Suprapubic skin (tissue), 4 donors: ENCODE results near the gene ICOS. TPM values are rescaled to one million over a fixed set of nuclear protein-coding genes. Genes with fewer than 3 reads are reported as not detected.
"Not testable (repeated sequence)": the region's sequence is repeated elsewhere in the genome, so short reads cannot be mapped to it uniquely, and the experiment has no call there.

Experiments
- DNase-seq, 2 donors: peaks; one replicate each; pipeline ENCODE4 v3.0.0-alpha.2; 2019; ENCODE audit warnings: low spot score in 2 of 2
- H3K27ac ChIP-seq: fragments of 200-600 bp; sonication (generic); one replicate; pipeline ENCODE4 v1.5.1; 2019
- H3K27me3 ChIP-seq: fragments of 200-600 bp; sonication (generic); one replicate; pipeline ENCODE4 v1.5.1; 2019
- H3K36me3 ChIP-seq: fragments of 200-600 bp; sonication (generic); one replicate; pipeline ENCODE4 v1.5.1; 2019
- H3K4me1 ChIP-seq: fragments of 200-600 bp; sonication (generic); one replicate; pipeline ENCODE4 v1.5.1; 2019
- H3K4me3 ChIP-seq: fragments of 200-600 bp; sonication (generic); one replicate; pipeline ENCODE4 v1.5.1; 2019; ENCODE audit warnings: mild to moderate bottlenecking
- H3K9me3 ChIP-seq: fragments of 200-600 bp; sonication (generic); one replicate; pipeline ENCODE4 v1.5.1; 2019
- EP300 ChIP-seq: sonication (generic); formaldehyde crosslinking; IDR thresholded peaks from one replicate; pipeline ENCODE4 v1.6.1; 2017; ENCODE audit warnings: antibody characterized with exemption
- POLR2A ChIP-seq, 2 donors: fragments of 450-650 bp; IDR thresholded peaks; one replicate each; pipeline ENCODE4 v1.6.1; 2017; ENCODE audit warnings: antibody characterized with exemption in 2 of 2, mild to moderate bottlenecking in 2 of 2, moderate library complexity in 2 of 2
- POLR2AphosphoS5 ChIP-seq, 3 donors: sonication (generic); formaldehyde crosslinking; IDR thresholded peaks; one replicate each; pipeline ENCODE4 v1.6.1; 2017; ENCODE audit warnings: antibody characterized with exemption in 3 of 3
- WGBS: methylation state at CpG from one replicate; pipeline ENCODE4 v1.1.5; 2018; 5-methylcytosine and 5-hydroxymethylcytosine counted together
- total RNA-seq, 4 donors: library from RNA; depleted of rRNA; stranded (reverse); fragments of >200 nt; gene quantifications; one replicate each; pipeline ENCODE4 v1.1.0, GENCODE V29; 2016
- TF ChIP-seq, protein P1 (sequence below), 2 donors: fragments of 200-600 bp in 1 of 2; fragments of 450-650 bp in 1 of 2; sonication (generic) in 1 of 2; IDR thresholded peaks; one replicate each; pipeline ENCODE4 v1.5.1; 2016 to 2019; ENCODE audit warnings: antibody characterized with exemption in 2 of 2, mild to moderate bottlenecking in 1 of 2, moderate library complexity in 1 of 2

Gene ICOS
- total RNA-seq, 4 donors from 2014 or later: 0.47 TPM; not detected in 3

DNA sequence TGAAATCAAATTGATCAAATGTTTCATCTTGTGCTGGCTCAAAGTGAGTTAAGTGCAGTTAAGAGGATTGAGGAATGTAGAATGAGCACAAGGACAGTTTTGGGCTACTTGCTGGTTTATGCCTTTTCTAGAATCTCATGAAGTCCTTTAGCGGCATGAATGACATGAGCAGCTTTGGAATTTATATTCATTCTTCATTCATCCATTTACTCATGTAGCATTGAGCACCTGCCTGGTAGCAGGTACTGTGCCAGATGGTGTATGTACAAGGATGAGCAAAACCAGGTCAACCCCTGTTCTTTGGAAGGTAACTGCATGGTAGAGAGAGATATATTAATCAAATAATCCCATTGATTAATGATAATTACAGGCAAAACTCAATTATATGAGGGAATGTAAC, 1.2 kb downstream of the ICOS start:
- DNase-seq: no peak
- TF ChIP-seq, protein P1, sequence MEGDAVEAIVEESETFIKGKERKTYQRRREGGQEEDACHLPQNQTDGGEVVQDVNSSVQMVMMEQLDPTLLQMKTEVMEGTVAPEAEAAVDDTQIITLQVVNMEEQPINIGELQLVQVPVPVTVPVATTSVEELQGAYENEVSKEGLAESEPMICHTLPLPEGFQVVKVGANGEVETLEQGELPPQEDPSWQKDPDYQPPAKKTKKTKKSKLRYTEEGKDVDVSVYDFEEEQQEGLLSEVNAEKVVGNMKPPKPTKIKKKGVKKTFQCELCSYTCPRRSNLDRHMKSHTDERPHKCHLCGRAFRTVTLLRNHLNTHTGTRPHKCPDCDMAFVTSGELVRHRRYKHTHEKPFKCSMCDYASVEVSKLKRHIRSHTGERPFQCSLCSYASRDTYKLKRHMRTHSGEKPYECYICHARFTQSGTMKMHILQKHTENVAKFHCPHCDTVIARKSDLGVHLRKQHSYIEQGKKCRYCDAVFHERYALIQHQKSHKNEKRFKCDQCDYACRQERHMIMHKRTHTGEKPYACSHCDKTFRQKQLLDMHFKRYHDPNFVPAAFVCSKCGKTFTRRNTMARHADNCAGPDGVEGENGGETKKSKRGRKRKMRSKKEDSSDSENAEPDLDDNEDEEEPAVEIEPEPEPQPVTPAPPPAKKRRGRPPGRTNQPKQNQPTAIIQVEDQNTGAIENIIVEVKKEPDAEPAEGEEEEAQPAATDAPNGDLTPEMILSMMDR (IDR thresholded peaks at IDR 0.05): no peak
- no peak for TF ChIP-seq EP300
- TF ChIP-seq POLR2A (IDR thresholded peaks at IDR 0.05): no peak
- no peak for TF ChIP-seq POLR2AphosphoS5 (IDR thresholded peaks at IDR 0.05)
- H3K4me3 ChIP-seq: peak overlapping the region; percentile 0
- H3K36me3 ChIP-seq: no peaks in the 10 kb centered on the region
- H3K27me3 ChIP-seq: no peaks in the 10 kb centered on the region
- WGBS: 80% methylated on average over 1 of the region's 1 CpG
- no peaks in the 10 kb centered on the region for H3K9me3 ChIP-seq
- H3K27ac ChIP-seq: no peak overlapping the region
- H3K4me1 ChIP-seq: peaks cover 4% of the 10 kb centered on the region

DNA sequence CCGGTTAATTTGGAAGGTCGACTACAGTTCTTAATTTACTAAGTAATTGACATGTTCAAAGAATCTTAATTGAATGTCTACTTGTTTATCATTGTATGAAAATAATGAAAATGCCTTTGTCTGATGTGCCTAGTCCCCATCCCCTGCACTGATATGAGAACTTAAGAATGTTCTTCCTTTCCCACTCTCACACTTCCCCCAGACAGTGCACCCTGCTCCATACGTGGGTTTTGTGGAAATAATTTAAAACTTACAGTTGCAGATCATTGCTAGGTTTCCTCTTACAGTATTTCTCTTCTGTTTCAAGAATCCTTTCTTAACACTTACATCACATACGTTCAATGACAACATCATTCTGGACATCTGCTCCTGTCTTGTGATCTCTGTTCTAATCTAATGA, 3.5 kb downstream of the ICOS start:
- no peaks in the 10 kb centered on the region for H3K9me3 ChIP-seq
- H3K4me3 ChIP-seq: no peak overlapping the region
- no peak for DNase-seq
- H3K4me1 ChIP-seq: no peaks in the 10 kb centered on the region
- no peaks in the 10 kb centered on the region for H3K27me3 ChIP-seq
- TF ChIP-seq POLR2AphosphoS5 (IDR thresholded peaks at IDR 0.05) (no peak), POLR2A (IDR thresholded peaks at IDR 0.05) (no peak), EP300 (no peak)
- TF ChIP-seq, protein P1 (IDR thresholded peaks at IDR 0.05): no peak
- H3K36me3 ChIP-seq: no peaks in the 10 kb centered on the region
- 77% methylated on average over 4 of the region's 4 CpGs for WGBS
- H3K27ac ChIP-seq: no peak overlapping the region

DNA sequence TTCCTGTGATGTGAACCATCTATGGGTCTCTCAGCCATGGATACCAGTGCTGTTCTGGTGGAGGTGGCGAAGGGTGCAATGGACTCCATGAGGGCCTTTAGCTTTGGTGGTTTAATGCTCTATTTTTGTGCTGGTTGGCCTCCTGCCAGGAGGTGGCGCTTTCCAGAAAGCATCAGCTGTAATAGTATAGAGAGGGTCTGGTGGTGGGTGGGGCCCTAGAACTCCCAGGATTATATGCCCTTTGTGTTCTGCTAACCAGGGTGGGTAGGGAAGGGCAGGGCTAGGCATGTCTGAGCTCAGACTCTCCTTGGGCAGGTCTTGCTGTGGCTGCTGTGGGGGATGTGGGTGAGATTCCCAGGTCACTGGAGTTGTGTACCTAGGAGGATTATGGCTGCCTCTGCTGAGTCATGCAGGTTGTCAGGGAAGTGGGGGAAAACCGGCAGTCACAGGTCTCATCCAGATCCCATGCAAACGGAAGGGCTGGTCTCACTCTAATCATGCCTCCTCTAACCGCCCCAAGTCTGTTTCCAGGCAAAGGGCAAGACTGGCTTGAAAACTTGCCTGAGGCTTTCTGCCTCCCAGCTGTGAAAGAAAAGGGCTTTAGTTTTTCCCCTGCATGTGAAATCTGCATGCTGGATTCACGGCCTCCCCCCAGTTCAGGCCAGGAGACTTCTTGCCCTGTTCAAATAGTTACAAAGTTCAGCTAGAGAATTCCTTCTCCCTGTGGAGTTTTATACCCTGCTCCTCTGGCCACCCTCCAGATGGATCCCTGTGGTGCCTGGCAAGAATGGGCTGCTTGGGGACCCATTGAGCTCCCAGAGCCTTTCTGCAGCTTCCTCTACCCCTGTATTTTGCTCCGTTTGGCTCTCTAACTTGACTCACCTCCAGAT, 7.2 kb downstream of the ICOS start:
- not testable (repeated sequence) for H3K36me3 ChIP-seq, H3K4me1 ChIP-seq, DNase-seq, H3K27me3 ChIP-seq, H3K9me3 ChIP-seq, H3K27ac ChIP-seq, H3K4me3 ChIP-seq
- WGBS: 84% methylated on average over 7 of the region's 7 CpGs

DNA sequence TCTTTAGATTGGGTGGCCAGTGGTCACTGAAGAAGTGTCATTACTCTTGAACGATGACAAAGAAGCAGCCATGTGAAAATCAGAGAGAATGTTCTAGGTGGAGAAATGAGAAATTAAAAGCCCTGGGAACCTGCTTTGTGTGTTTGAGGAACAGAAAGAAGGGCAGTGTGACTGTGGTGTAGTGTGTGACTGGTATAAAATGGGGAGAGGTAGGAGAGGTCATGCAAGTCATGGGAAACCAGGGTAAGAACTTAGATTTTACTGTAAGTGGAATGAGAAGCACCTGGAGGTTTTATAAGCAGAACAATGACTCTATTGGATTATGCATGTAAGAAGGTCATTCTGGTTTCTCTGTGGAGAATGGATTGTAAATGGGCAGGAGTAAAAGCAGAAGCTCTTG, 12.2 kb downstream of the ICOS start:
- H3K36me3 ChIP-seq: no peaks in the 10 kb centered on the region
- no peaks in the 10 kb centered on the region for H3K9me3 ChIP-seq
- TF ChIP-seq, protein P1 (IDR thresholded peaks at IDR 0.05): no peak
- TF ChIP-seq POLR2A (IDR thresholded peaks at IDR 0.05): no peak
- no peaks in the 10 kb centered on the region for H3K27me3 ChIP-seq
- H3K4me1 ChIP-seq: no peaks in the 10 kb centered on the region
- DNase-seq: no peak
- H3K4me3 ChIP-seq: no peak overlapping the region
- no peak overlapping the region for H3K27ac ChIP-seq
- 84% methylated on average over 1 of the region's 1 CpG for WGBS

DNA sequence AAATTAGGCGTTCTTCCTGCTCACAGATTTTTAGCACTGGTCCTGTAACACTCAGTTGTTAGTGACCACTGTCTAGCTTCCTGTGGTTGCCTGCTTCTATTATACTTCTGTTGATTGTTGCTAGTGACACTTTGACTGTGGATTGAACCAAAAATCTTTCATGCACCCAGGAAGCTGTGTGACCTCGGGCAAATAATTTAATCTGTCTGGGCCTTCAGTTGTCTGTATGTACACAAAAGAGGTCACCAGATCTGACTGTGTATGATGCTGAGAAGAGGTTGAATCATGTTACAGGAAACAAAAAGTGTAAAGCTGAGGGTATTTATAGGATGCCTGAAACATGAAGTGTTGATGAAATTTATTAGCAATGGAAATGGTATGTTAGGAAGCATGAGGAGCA, 12.7 kb downstream of the ICOS start:
- no peak for DNase-seq
- no peaks in the 10 kb centered on the region for H3K4me1 ChIP-seq
- H3K27ac ChIP-seq: no peak overlapping the region
- H3K27me3 ChIP-seq: no peaks in the 10 kb centered on the region
- H3K4me3 ChIP-seq: no peak overlapping the region
- TF ChIP-seq EP300 (no peak), POLR2AphosphoS5 (IDR thresholded peaks at IDR 0.05) (no peak), POLR2A (IDR thresholded peaks at IDR 0.05) (no peak)
- TF ChIP-seq, protein P1 (IDR thresholded peaks at IDR 0.05): no peak
- no peaks in the 10 kb centered on the region for H3K36me3 ChIP-seq
- no peaks in the 10 kb centered on the region for H3K9me3 ChIP-seq
- WGBS: 81% methylated on average over 2 of the region's 2 CpGs
